HG02623 (cell line): Measurements from ENCODE around the gene CD99.
"Not testable (repeated sequence)": the region's sequence is repeated elsewhere in the genome, so short reads cannot be mapped to it uniquely, and the experiment has no call there.

Experiments used
- ATAC-seq: cut with Tn5 transposase; IDR thresholded peaks from one replicate; pipeline ENCODE4 v1.9.1; 2021; ENCODE audit warnings: moderate library complexity; ENCODE audit not compliant: unreplicated experiment

CD99 gene

GRCh38 chrX:2675657-2676200 lies 15.4 kb upstream of the CD99 start:
- not testable (repeated sequence) for ATAC-seq

- ATAC-seq = no peak
These were observed 14.1 kb upstream of the CD99 start for GRCh38 chrX:2676794-2677675.

- no peak for ATAC-seq
These were observed 13.3 kb upstream of the CD99 start for GRCh38 chrX:2677764-2678163.

GRCh38 chrX:2678583-2678982 lies 12.5 kb upstream of the CD99 start:
- no peak for ATAC-seq

- ATAC-seq = no peak
These were observed 11.3 kb upstream of the CD99 start for GRCh38 chrX:2679534-2680485.

- ATAC-seq = no peak
These were observed 10.4 kb upstream of the CD99 start for GRCh38 chrX:2680486-2681348.

GRCh38 chrX:2682565-2683177 lies 8.4 kb upstream of the CD99 start:
- ATAC-seq = no peak

GRCh38 chrX:2684256-2684655 lies 6.8 kb upstream of the CD99 start:
- ATAC-seq = no peak

GRCh38 chrX:2685886-2686285 lies 5.2 kb upstream of the CD99 start:
- no peak for ATAC-seq

GRCh38 chrX:2689773-2690666 lies 1.1 kb upstream of the CD99 start:
- no peak for ATAC-seq

GRCh38 chrX:2691543-2692220 lies 587 bp downstream of the CD99 start:
- no peak for ATAC-seq

- ATAC-seq = no peak
These were observed 1.4 kb downstream of the CD99 start for GRCh38 chrX:2692221-2693112.

- ATAC-seq = no peak
These were observed 2.3 kb downstream of the CD99 start for GRCh38 chrX:2693113-2694002.

- ATAC-seq = no peak
These were observed 3.8 kb downstream of the CD99 start for GRCh38 chrX:2694914-2695267.

GRCh38 chrX:2696698-2697215 lies 5.7 kb downstream of the CD99 start:
- peak; percentile 87 for ATAC-seq

- ATAC-seq = no peak
These were observed 6.2 kb downstream of the CD99 start for GRCh38 chrX:2697306-2697705.
